GM21528 (cell line): ENCODE results near the gene NFIC.
"Not testable (repeated sequence)": the region's sequence is repeated elsewhere in the genome, so short reads cannot be mapped to it uniquely, and the experiment has no call there.

ENCODE experiments used
- ATAC-seq: cut with Tn5 transposase; IDR thresholded peaks from one replicate; pipeline ENCODE4 v1.9.1; 2021; ENCODE audit warnings: mild to moderate bottlenecking, moderate library complexity; ENCODE audit not compliant: unreplicated experiment, low FRiP score

NFIC gene

GRCh38 chr19:3365836-3366752 lies at the start of gene NFIC:
Gene NFIC (plus strand): TSS chr19:3366583. CDS start chr19:3366637, 54 bp downstream.
- ATAC-seq: no peak

- no peak for ATAC-seq
Observed at GRCh38 chr19:3316659-3317207, 49.6 kb upstream of the NFIC start.

- no peak for ATAC-seq
Observed at GRCh38 chr19:3319643-3320353, 46.6 kb upstream of the NFIC start.

- no peak for ATAC-seq
Observed at GRCh38 chr19:3320354-3320670, 46.1 kb upstream of the NFIC start.

- no peak for ATAC-seq
Observed at GRCh38 chr19:3320853-3321252, 45.5 kb upstream of the NFIC start.

DNA sequence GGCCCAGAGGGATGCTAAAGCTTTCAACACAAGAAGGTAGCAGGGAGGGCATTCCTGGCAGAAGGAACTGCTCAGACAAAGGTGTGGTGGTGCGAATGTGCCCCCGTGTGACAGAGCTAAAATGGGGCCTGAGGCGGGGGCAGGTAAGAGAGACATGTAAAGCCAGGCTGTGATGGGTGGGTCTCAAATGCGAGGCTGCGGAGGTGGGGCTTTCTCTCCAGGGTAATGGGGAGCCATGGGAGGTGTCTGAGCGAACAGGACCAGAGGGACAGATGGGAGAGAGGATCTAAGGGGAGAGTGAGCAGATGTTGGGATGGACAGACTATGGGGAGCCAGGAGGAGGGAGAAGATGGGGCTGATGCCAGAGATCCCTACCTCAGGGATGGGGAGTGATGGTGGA lies 44.7 kb upstream of the NFIC start:
- no peak for ATAC-seq

DNA sequence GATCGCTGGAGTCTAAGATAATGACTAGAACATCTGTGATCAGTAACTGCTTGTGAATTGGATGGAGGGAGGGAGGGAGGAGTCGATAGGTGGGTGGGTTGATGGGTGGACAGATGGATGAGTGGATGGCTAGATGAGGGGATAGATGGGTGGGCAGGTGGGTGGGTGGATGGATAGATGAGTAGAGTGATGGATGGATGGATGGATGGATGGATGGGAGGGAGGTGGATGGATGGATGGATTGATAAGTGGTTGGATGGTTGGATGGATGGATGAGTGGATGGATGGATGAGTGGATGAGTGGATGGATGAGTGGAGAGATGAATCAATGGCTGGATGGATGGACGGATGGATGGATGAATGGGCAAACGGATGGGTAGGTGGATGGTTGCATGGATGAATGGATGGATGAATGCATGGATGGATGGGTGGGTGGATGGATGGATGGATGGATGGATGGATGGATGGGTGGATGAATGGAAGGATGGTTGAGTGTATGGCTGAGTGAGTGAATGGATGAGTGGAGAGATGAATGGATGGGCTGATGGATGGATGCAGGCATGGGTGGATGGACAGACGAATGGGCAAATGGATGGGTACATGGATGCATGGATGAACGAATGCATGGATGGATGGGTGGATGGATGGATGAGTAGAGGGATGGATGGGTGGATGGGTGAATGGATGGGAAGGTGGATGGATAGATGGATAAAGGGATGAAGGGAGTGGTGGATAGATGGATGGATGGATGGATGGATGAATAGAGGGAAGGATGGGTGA lies 44.0 kb upstream of the NFIC start:
- ATAC-seq: no peak

- no peak for ATAC-seq
Observed at GRCh38 chr19:3323026-3323425, 43.4 kb upstream of the NFIC start.

GRCh38 chr19:3323658-3324057 lies 42.7 kb upstream of the NFIC start:
- no peak for ATAC-seq

- no peak for ATAC-seq
Observed at GRCh38 chr19:3324405-3324856, 42.0 kb upstream of the NFIC start.

GRCh38 chr19:3325451-3325850 lies 40.9 kb upstream of the NFIC start:
- no peak for ATAC-seq

DNA sequence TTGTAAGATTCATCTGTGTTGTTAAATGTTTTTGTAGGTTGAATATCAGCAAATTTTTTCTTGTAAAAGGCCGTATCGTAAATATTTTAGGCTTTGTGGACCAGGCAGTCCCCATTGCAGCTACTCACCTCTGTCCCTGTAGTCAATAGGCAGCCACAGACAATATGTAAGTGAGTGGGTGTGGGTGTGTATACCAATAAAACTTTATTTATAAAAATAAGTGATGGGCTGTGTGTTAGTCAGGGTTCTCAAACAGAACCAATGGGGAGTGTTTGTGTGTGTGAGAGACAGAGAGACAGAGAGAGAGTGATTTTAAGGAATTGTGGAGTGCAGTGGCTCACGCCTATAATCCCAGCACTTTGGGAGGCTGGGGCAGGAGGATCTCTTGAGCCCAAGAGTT lies 37.6 kb upstream of the NFIC start:
- ATAC-seq: no peak

- ATAC-seq: no peak
Observed at GRCh38 chr19:3330047-3330446, 36.3 kb upstream of the NFIC start.

DNA sequence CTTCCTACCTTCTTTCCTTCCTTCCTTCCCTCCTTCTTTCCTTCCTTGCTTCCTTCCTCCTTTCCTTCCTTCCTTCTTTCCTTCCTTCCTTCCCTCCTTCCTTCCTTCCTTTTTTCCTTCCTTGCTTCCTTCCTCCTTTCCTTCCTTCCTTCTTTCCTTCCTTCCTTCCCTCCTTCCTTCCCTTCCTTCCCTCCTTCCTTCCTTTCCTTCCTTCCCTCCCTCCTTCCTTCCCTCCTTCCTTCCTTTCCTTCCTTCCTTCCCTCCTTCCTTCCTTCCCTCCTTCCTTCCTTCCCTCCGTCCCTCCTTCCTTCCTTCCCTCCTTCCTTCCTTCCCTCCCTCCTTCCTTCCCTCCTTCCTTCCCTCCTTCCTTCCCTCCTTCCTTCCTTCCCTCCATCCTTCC lies 34.2 kb upstream of the NFIC start:
- not testable (repeated sequence) for ATAC-seq

DNA sequence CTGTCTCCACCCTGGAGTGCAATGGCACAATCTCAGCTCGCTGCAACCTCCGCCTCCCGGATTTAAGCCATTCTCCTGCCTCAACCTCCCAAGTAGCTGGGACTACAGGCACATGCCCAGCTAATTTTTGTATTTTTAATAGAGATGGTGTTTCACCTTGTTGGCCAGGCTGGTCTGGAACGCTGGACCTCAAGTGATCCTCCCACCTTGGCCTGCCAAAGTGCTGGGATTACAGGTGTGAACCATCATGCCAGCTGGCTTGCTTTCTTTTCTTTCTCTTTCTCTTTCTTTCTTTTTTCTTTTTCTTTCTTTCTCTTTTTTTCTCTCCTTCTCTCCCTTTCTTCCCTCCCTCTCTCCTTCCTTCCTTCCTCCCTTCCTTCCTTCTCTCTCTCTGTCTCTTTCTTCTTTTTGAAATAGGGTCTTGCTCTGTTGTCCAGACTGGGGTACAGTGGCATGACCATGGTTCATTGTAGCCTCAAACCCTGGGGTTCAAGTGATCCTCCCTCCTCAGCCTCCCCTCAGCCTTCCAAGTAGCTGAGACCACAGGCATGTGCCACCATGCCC lies 33.3 kb upstream of the NFIC start:
- no peak for ATAC-seq

DNA sequence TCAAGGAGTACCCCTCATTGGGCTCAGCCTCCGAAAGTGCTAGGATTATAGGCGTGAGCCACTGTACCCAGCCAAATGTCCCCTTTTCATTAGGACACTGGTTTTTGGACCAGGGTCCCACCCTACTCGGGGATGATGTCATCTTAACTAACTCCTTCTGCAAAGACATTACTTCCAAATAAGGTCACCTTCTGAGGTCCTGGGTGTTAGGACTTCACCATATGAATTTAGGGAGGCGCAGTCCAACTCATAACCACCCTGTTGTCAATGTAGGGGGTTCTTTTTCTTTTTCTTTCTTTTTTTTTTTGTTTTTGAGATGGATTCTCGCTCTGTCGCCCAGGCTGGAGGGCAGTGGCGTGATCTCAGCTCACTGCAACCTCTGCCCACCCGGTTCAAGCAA lies 32.7 kb upstream of the NFIC start:
- ATAC-seq: no peak

DNA sequence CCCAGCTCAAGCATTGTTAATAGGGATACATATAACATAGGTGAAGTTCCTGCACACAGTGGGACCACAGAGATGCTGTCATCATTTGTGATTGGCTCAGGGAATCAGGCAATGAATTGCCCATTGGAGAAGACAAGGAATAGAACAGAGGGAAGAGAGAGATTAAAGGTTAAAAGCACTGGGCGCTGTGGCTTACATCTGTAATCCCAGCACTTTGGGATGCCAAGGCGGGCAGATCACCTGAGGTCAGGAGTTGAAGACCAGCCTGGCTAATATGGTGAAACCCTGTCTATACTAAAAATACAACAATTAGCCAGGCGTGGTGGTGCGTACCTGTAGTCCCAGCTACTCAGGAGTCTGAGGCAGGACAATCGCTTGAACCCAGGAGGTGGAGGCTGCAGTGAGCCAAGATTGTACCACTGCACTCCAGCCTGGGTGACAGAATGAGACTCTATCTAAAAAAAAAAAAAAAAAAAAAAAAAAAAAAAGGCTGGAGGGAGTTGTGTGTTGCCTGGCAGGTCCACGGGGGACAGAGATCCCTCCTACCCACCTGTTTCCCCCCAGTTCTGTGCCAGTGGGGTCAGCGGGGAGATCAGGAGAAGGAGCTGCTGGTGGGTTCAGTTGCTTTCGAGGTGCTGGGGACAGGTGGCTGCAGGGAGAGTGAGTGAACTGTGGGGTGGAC lies 31.5 kb upstream of the NFIC start:
- ATAC-seq: not testable (repeated sequence)

- no peak for ATAC-seq
Observed at GRCh38 chr19:3335431-3336350, 30.7 kb upstream of the NFIC start.

GRCh38 chr19:3336351-3336679 lies 30.1 kb upstream of the NFIC start:
- ATAC-seq: no peak
